Measurements from ENCODE around the gene ALKBH2. TPM values are rescaled to one million over a fixed set of nuclear protein-coding genes. Genes with fewer than 3 reads are reported as not detected.

ALKBH2 gene
- polyA plus RNA-seq, 4 donors, result 27.5 to 32.6 (median 30.0) TPM

DNA sequence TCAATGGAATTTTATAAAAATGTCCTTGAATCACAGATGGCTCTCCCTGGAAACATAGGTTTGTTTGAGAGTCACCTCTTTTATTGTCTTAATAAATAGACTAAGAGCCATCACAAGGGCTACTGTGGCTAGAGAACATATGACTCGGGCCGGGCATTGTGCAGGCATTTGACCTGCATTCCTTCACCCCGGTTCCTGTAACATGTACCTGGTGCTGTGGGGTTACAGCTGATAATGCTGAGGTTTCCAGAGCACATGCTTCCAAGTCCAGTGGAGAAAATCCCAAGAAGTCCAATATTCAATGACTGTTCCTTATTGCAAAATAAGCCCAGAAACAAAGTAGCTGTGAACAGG lies 22.1 kb upstream of the ALKBH2 start:
- DNase-seq (ENCODE audit: low read depth in 4 of 4, low spot score in 3 of 4), result no peak

DNA sequence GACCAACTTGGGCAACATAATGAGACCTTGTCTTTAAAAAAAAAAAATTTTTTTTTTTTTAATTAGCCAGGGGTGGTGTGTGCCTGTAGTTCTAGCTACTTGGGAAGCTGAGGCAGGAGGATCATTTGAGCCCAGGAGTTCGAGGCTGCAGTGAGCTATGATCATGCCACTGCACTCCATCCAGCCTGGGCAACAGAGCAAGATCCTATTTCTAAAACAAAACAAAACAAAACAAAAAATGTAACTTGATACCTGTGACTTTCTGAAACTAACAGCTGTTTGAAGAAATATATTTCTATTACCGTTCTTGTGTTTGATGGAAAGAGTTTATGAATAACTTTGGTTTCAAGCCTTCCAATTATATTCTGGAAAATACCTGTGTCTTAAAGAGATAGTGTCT lies 21.4 kb upstream of the ALKBH2 start:
- DNase-seq (ENCODE audit: low read depth in 4 of 4, low spot score in 3 of 4), result no peak

DNA sequence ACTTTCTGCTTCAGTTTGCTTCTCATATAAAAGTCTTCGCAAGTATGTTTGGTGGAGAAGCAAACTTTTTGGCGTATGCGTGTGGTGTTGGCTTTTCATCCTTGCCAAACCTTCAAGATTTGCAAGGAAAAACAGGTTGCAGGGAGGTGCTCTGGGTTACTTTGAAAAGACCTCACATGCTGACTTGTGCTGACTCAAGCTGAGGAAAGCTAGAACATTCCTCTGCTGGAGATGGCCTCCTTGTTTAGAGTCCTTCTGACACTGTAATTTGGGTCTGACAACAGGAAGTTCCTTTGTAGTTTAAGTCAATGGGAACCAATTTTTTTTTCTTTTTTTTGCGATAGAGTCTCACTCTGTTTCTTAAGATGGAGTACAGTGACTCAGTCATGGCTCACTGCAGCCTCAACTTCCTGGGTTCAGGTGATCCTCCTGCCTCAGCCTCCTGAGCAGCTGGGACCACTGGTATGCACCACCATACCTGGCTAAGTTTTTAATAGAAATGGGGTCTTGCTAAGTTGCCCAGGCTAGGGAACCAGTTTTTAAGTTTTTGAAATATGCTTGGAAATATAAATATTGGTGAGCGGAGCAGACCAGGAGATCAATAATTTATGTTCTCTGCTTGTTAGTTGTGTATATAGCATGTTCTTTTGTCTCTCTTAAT lies 20.5 kb upstream of the ALKBH2 start:
- DNase-seq (ENCODE audit: low read depth in 4 of 4, low spot score in 3 of 4), result no peak

DNA sequence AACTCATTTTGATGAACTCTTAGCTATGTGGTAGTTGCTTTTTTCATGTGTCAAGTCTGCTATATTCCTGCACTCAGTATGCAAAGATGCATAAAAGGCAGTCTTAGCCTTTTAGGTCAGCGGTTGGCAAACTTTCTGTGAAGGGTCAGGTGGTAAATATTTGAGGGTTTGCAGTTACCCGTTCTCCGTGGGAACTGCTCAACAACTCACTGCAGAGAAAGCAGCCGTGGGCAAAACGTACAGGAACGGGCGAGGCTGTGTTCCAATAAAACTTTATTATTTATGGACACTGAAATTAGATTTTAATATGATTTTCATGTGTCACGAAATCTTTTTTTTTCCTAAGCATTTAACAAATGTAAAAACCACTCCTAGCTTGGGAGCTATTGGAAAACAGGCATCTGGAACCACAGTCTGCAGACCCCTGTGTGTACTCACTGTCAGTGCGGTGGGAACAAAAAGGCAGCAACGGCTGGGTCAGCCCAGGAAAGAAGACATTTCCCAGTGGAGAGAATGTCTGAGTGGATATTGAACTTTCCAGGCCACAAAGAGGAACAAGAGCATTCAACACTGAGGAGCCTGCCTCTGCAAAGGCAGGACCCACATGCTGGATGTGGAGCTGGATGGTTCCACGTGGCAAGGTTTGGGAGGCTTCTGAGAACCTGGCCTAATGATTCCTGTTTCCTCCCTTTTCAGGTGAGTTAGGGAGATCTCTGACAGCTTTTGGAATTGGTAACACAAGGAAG lies 19.6 kb upstream of the ALKBH2 start:
- no peak for DNase-seq (ENCODE audit: low read depth in 4 of 4, low spot score in 3 of 4)

DNA sequence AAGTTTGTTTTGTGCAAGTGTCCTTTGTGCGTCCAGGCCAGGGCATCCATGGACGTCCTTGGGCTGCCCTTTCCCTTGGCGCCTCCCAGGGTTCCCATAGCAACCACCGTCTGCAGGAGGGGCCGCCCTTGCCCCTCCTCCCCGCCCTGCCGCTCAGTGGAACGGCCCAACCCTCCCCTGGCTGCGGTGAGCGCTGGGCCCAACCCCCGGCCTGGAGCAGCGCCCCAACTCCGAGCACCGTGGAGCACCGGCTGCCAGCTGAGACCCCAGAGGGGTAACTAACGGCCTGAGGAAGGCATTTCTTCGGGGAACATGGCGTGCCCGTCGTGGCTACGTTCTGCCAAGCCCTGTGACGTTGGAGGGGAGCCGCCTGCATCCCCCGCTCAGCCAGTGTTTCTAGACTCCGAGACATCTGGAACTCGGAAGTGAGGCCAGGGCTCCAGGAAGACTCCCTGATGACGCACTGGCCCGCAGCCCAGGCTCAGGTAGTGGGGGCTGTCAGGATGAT lies 17.8 kb upstream of the ALKBH2 start:
- peak in 2 of 4 donors; percentile 81 to 84 for DNase-seq (ENCODE audit: low read depth in 4 of 4, low spot score in 3 of 4)

DNA sequence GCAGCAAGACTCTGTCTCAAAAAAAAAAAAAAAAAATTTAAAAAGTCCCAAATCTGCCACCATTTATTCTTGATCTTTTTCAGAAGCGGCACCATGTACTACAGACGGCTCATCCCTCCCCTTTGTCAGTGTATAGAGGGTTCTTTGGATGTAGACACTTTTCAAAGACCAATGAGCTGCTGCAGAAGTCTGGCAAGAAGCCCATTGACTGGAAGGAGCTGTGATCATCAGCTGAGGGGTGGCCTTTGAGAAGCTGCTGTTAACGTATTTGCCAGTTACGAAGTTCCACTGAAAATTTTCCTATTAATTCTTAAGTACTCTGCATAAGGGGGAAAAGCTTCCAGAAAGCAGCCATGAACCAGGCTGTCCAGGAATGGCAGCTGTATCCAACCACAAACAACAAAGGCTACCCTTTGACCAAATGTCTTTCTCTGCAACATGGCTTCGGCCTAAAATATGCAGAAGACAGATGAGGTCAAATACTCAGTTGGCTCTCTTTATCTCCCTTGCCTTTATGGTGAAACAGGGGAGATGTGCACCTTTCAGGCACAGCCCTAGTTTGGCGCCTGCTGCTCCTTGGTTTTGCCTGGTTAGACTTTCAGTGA lies 16.6 kb upstream of the ALKBH2 start:
- no peak for DNase-seq (ENCODE audit: low read depth in 4 of 4, low spot score in 3 of 4)

DNA sequence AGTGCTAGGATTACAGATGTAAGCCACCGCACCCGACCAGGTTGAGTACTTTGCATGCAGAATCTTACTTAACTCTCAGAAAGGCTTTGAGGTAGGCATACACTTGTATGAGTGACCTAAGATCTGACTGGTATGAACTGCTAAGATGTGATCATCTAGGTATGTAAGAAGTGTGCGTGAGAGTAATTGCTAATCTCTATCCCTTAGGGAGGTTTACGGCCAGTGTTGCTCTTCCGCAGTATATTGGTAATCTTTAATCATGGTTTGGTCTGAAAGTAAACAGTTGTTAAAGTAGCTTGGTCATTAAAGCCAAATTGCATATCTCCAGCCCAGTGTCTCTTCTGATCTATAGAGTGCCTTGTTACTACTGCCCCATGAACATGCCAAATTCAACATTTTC lies 11.9 kb upstream of the ALKBH2 start:
- DNase-seq (ENCODE audit: low read depth in 4 of 4, low spot score in 3 of 4), result no peak

DNA sequence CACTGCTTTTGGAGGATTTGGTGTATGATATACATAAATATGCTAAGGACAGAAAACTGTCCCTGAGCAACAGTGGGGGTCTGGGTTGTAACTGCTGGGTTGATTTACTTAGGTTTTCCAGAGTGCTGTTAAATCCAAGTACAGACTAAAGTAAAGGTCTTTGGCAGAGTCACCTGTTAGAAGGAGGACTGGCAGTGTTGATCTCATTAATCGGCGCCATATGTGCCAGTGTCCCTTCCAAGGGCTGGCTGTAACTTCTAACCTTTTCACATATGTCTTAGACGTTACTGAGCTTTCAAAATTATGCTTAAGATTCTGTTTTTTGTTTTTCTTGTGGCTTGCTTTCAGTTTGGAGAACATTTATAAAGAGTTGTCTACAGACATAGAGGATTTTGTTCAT lies 9.2 kb upstream of the ALKBH2 start:
- DNase-seq (ENCODE audit: low read depth in 4 of 4, low spot score in 3 of 4), result no peak

DNA sequence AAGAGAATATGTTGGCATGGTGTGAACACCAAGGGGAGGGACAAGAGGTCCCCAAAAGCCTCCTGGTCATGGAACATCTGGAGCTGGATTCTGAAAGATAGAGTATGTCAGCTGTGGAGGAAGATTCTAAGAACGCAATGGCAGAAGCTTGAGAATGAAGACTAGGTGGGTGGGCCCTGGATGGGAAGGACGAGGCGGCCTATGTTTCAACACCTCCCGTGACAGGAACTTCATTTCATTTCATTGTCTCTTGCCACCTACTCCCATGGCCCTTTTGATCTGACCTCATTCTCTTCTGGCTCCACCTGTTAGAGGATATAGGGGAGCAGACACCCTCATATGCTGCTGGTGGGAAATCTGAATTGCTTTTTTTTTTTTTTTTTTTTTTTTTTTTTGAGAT lies 7.5 kb upstream of the ALKBH2 start:
- no peak for DNase-seq (ENCODE audit: low read depth in 4 of 4, low spot score in 3 of 4)

DNA sequence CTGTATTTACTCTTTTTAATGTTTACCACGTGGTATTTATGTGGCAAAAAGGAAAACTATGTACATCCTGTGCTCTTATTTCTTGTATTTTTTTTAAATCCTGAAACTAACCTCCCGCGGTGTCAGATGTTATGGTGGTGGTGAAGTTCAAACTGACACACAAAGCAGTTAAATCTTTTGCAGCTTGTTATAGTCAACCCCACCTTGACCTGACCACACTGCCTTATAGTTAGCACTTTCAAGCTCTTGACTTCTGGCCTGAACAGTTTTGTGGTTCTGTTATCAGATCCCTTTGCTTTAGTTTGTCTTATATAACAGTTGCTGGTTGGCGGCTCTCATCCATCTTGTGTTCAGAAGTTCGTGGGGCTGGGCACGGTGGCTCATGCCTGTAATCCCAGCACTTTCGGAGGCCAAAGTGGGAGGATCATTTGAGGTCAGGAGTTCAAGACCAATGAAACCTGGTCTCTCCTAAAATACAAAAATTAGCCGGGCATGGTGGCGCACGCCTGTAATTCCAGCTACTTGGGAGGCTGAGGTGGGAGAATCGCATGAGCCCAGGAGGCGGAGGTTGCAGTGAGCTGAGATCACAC lies 6.3 kb upstream of the ALKBH2 start:
- DNase-seq (ENCODE audit: low read depth in 4 of 4, low spot score in 3 of 4), result no peak

DNA sequence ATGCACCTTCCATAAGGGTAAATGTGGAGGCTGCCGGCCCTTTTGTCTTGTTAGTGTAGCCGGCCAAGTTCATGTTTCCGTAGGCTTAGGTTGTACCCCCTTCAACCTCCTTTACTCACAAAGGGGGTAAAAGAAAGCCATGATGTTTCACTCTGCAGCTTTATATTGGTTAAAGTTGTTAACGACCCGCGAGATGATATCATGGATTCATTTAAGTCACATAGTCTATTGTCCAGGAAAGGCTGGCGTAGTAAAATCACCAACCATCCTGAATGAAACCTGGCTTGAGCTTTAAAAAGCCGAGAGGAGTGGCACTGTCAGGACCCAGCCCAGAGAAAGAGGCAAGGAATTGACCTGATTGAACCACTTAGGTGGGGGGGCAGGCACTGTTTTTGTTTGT lies 5.4 kb upstream of the ALKBH2 start:
- DNase-seq (ENCODE audit: low read depth in 4 of 4, low spot score in 3 of 4), result no peak

DNA sequence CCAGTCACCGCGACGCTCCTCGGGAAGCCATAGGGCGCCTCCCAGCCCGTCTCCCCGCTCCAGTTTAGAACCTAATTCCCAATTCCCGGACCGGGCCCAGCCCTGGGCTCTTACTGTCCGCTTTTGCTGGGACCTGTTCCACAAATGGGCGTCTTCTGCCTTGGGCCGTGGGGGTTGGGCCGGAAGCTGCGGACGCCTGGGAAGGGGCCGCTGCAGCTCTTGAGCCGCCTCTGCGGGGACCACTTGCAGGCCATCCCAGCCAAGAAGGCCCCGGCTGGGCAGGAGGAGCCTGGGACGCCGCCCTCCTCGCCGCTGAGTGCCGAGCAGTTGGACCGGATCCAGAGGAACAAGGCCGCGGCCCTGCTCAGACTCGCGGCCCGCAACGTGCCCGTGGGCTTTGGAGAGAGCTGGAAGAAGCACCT lies 4.9 kb upstream of the ALKBH2 start:
- no peak for DNase-seq (ENCODE audit: low read depth in 4 of 4, low spot score in 3 of 4)

DNA sequence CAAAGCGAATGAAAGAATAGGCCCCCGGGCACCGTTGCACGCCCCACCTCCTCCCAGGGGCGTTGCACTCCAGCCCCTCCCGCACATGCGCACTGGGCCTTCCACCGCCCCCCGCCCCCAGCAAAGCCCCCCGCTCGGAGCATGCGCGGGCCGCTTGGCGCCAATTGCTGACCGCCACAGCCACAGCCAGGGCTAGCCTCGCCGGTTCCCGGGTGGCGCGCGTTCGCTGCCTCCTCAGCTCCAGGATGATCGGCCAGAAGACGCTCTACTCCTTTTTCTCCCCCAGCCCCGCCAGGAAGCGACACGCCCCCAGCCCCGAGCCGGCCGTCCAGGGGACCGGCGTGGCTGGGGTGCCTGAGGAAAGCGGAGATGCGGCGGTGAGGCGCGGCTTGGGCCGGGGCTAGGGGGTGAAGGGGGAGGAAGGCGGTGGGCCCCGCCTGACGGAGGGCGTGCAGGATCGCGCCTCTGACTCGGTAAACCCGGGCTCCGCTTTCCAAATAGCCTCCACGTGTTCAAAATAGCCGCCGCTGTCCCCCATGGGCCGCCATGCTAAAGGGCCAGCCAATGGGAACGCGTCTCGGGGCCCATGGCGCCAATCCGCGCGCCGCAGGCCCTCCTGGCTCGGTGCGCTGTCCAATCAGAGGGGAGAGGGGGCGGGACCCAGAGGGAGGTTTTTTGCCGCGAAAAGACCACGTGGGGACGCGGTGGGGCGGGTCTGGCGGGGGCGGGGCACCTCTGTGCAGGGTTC lies 4.3 kb upstream of the ALKBH2 start, which contains the start of gene UNG:
Gene UNG, plus strand, starts transcription at position 163 of the 748 bp plus-strand sequence. Its CDS starts 83 bp downstream, at position 246.
- peak; percentile 86 to 94 (median 92) for DNase-seq (ENCODE audit: low read depth in 4 of 4, low spot score in 3 of 4)

DNA sequence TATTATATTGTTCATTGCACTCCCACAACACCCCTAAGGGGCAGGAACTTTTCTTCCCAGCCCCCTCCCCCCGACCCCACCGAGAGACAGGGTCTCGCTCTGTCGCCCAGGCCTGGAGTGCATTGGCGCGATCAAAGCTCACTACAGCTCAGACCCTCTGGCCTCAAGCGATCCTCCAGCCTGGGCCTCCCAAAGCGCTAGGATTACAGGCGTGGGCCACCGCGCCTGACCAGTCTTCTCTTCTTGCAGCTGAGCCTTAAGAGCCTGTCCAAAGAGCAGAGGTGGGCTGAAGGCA lies 3.8 kb upstream of the ALKBH2 start:
- DNase-seq (ENCODE audit: low read depth in 4 of 4, low spot score in 3 of 4), result no peak

DNA sequence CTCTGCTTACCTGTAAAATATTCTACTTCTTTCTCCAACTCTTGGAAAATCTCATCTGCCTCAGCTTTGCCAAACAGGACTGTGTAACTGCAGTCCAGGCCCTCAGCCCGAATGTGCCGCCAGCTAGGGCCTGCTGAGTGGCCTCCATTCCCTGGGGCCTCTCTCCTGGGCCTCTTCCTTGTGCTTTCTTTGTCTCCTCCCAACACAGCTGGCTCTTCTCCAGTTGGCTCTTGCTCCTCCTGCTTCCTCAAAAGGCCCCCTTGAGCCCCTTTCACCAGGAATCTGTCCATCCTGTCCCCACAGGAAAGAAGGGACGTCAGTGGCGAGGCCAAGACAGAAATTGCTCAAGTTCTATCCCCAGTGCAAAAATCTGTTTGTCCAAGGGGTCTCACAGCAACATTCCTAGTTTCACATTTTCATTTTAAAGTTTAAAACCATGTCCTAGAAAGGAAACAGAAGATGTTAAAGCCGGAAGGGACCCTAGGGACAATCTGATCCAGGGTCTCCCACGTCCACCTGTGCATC lies 713 bp downstream of the ALKBH2 start:
- no peak for DNase-seq (ENCODE audit: low read depth in 4 of 4, low spot score in 3 of 4)

DNA sequence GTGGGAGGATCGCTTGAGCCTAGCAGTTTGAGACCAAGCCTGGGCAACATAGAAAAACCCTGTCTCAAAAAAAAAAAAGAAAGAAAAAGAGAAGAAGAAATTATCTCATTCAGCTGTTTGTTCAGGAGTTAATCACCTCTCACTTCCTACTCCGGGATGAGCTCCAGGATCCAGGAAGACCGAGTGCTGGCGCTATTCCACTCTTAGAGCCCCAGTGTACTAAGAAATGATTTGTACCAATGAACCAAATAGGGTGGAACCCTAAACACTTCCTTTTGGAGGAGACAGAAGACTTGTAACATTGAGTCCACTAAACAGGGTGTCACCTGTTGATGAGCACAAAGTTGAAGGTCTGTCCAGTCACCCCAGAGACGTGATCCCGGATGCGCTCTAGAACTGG lies 3.6 kb downstream of the ALKBH2 start:
- DNase-seq (ENCODE audit: low read depth in 4 of 4, low spot score in 3 of 4), result no peak

DNA sequence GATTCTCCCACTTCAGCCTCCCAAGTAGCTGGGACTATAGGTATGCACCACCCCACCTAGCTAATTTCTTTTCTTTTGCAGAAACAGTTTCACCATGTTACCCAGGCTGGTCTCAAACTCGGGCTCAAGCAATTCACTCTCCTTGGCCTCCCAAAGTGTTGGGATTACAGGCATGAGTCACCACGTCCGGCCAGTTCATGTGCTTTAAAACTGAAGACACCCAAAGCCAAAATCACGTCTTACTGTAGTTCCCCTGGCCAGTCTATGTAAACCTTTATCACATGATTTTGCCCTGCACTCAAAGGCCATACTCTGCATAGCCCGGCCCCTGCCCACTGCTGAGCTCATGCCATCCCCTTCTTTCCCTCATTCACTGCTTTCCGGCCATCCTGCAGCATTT lies 4.5 kb downstream of the ALKBH2 start:
- no peak for DNase-seq (ENCODE audit: low read depth in 4 of 4, low spot score in 3 of 4)

DNA sequence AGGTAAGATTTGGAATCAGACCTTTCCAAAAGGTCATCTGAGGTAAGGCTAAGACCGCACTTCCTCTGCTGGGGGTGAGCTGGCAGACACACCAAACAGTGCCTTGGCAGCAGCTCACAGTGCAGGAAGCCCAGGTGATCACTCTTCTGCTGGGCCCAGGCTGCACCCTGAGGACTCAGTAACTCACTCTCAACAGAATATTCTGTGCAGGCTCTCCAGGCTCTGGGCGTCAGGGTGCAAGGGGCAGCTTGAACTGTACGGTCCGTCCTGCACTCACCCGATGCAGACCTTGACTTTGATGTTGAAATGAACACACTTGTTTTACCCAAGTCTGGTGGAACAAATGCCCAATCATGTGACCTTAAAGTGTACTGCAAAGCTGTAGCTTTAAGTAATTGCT lies 6.0 kb downstream of the ALKBH2 start:
- DNase-seq (ENCODE audit: low read depth in 4 of 4, low spot score in 3 of 4), result no peak

DNA sequence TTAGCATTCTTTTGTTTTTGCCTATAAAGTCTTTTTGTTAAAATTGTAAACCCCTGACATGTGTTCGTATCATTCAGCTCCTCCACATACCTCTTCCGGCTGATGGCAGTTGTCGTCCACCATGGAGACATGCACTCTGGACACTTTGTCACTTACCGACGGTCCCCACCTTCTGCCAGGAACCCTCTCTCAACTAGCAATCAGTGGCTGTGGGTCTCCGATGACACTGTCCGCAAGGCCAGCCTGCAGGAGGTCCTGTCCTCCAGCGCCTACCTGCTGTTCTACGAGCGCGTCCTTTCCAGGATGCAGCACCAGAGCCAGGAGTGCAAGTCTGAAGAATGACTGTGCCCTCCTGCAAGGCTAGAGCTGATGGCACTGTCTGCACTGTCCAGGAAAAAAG lies 7.7 kb downstream of the ALKBH2 start:
- no peak for DNase-seq (ENCODE audit: low read depth in 4 of 4, low spot score in 3 of 4)

DNA sequence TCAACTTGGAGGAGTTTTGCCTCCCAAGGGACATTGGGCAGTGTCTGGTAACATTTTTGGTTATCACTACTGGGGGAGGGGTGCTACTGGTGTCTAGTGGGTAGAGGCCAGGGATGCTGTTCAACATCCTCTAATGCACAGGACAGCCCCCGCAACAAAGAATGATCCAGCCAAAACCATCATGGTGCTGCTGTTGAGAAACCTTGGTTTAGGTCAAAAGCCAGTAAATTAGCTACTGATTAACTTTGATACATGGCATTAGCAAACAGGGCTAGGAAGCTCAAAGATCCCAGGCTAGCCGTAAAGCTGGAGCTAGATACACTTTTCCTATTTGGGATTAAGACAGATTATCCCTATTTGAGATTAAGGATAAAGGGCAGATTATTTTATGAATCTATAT lies 8.8 kb downstream of the ALKBH2 start:
- no peak for DNase-seq (ENCODE audit: low read depth in 4 of 4, low spot score in 3 of 4)

DNA sequence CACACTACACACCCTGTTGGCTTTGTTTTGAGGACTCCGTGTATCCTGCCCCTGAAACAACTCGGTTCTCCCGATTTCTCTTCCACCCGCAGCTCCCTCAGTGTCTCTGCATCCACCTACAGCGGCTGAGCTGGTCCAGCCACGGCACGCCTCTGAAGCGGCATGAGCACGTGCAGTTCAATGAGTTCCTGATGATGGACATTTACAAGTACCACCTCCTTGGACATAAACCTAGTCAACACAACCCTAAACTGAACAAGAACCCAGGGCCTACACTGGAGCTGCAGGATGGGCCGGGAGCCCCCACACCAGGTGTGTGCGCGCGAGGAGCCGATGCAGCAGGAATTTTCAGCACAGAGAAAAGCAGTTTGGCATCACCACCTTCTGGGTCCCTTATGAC lies 10.5 kb downstream of the ALKBH2 start:
- no peak for DNase-seq (ENCODE audit: low read depth in 4 of 4, low spot score in 3 of 4)

Measured in left renal pelvis (tissue), 4 donors.